Fibroblast of upper back skin (primary cell): ENCODE measurements around the gene SLC6A3.
A peak's percentile ranks its signal among the peaks of the same experiment; 100 is the strongest.
"Not testable (repeated sequence)": the region's sequence is repeated elsewhere in the genome, so short reads cannot be mapped to it uniquely, and the experiment has no call there.

Experiments used
- DNase-seq: peaks from one replicate; pipeline ENCODE4 v3.0.0-alpha.2; 2013

SLC6A3 gene

GRCh38 chr5:1439388-1440097, 5.7 kb downstream of the SLC6A3 start:
- no peak for DNase-seq

GRCh38 chr5:1438871-1439270, 6.4 kb downstream of the SLC6A3 start:
- no peak for DNase-seq

- DNase-seq: no peak
These were observed 7.2 kb downstream of the SLC6A3 start for GRCh38 chr5:1437876-1438559.

GRCh38 chr5:1437226-1437829, 7.9 kb downstream of the SLC6A3 start:
- DNase-seq: peak; percentile 13

GRCh38 chr5:1436681-1437080, 8.6 kb downstream of the SLC6A3 start:
- DNase-seq: no peak

GRCh38 chr5:1436036-1436435, 9.2 kb downstream of the SLC6A3 start:
- DNase-seq: no peak

- no peak for DNase-seq
These were observed 9.9 kb downstream of the SLC6A3 start for GRCh38 chr5:1435369-1435768.

- no peak for DNase-seq
These were observed 12.9 kb downstream of the SLC6A3 start for GRCh38 chr5:1432296-1432695.

- DNase-seq: no peak
These were observed 13.3 kb downstream of the SLC6A3 start for GRCh38 chr5:1431896-1432295.

GRCh38 chr5:1431021-1431811, 14.0 kb downstream of the SLC6A3 start:
- DNase-seq: no peak

- no peak for DNase-seq
These were observed 15.0 kb downstream of the SLC6A3 start for GRCh38 chr5:1430121-1430795.

- no peak for DNase-seq
These were observed 15.7 kb downstream of the SLC6A3 start for GRCh38 chr5:1429496-1429895.

- no peak for DNase-seq
These were observed 16.2 kb downstream of the SLC6A3 start for GRCh38 chr5:1429066-1429465.

- DNase-seq: no peak
These were observed 17.1 kb downstream of the SLC6A3 start for GRCh38 chr5:1428107-1428506.

GRCh38 chr5:1424716-1425115, 20.5 kb downstream of the SLC6A3 start:
- DNase-seq: no peak

- DNase-seq: no peak
These were observed 21.2 kb downstream of the SLC6A3 start for GRCh38 chr5:1423901-1424603.

- not testable (repeated sequence) for DNase-seq
These were observed 22.7 kb downstream of the SLC6A3 start for GRCh38 chr5:1422522-1422921.

- DNase-seq: no peak
These were observed 23.5 kb downstream of the SLC6A3 start for GRCh38 chr5:1421521-1422341.

- peak; percentile 13 for DNase-seq
These were observed 24.7 kb downstream of the SLC6A3 start for GRCh38 chr5:1420211-1421195.
